HG03342 (cell line): ENCODE results near the gene EPB41.

Experiments used
- ATAC-seq: cut with Tn5 transposase; IDR thresholded peaks from one replicate; pipeline ENCODE4 v1.9.1; 2021; ENCODE audit warnings: mild to moderate bottlenecking, moderate library complexity; ENCODE audit not compliant: unreplicated experiment

EPB41 gene

DNA sequence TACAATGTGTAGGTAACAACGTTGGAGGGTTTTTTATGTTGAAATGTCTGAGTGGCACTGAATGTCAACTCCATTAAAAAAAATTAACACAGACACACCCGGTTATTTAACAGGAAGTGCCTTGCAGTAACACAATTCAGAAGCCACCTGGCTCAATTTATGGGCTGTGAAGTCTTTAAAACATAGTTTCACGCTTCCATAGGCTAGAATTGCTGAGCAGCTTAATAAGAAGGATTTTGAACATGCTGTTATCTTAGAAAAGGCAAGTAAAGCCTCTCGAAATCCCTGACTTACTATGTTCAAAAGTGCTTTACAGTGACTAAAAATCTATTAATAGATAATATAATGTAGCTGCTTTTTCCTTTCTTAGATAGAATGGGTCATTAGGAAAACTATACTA is 247.7 kb downstream of the EPB41 start:
- no peak for ATAC-seq

DNA sequence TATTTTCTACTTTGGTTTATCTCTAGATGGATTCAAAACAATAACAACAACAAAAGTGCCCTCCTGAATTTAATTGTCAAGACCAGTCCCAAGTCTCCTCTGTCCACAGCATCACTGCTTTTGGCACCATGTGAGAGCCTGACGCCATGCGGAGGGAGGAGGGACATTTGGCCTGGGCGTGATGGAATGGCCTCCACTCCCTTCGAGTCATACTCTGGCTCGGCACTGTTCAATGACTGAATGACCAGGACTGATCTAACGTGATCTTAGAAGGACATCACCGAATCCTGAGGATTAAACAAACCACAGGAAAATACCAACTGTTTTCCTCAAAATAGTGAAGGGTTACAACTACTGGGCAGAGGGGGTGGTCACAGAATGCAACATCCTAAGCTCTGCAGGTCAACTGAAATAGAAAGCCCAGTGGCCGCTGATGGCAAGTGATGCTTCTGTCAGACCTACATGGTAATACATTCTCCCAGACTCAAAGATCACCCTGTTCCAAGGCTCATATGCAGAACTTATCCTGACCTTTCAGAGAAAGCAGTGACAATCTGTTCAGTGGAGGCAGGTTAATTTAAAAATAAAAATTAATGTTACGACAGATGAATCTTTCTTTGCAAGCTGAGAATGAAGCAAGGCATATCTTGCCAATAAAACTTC is 248.2 kb downstream of the EPB41 start:
- ATAC-seq: no peak

DNA sequence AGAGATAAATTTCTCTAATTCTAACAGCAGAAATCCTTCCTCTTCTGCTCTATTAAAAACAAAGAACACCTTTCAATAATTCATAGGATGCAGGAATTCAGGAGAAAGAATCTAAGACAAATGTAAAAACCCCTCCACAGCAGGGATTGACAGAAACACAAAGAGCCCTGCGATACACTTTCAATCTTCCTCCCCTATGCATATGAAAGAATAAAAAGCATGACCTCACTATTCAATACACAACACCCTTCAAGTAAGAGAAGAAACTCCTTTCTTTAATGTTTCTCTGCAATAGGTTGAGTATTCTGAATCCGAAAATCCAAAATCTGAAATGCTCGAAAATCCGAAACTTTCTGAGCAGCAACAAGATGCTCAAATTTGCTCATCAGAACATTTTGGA is 250.2 kb downstream of the EPB41 start:
- ATAC-seq: no peak

DNA sequence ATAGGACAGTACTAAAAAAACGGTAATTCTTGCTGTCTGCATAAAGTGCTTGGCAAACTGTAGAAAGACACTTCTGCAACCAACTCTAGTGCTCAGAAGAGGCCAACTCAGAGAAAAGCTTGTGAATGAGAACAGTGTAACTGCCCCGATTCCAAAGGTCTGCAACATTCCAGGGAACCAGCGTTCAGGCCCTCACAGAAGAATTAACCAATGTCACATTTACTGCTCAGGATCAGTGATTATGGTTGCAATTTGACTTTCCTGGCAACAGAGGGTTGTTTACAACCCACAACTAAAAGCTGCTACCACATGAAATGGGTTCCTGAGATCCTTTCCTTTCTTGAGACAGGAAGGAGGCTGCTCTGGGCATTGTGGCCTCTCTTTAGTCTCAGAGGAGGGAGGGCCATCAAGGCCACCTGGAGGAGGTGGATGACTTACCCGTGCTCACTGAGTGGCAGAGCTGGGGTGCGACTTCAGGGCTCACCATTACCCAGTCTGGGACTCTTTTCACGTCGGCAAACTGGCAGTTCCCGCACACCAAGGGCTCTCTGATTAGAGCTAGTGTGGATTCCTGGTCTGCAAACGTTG is 252.0 kb downstream of the EPB41 start:
- no peak for ATAC-seq

DNA sequence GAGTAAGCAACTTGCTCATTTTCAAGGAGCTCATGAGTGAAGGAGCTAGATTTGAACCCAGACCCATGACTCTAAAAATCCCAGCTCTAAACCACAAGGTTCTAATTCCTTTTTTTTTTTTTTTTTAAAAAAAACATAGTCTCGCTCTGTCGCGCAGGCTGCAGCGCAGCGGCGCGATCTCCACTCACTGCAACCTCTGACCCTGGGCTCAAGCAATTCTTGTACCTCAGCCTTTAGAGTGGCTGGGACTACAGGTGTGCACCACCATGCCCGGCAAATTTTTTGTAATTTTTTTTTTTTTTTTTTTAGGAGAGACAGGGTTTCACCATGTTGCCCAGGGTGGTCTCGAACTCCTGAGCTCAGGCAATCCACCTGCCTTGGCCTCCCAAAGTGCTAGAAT is 253.5 kb downstream of the EPB41 start:
- ATAC-seq: no peak
